ENCODE data around the gene CATSPER3.

The CATSPER3 gene

DNA sequence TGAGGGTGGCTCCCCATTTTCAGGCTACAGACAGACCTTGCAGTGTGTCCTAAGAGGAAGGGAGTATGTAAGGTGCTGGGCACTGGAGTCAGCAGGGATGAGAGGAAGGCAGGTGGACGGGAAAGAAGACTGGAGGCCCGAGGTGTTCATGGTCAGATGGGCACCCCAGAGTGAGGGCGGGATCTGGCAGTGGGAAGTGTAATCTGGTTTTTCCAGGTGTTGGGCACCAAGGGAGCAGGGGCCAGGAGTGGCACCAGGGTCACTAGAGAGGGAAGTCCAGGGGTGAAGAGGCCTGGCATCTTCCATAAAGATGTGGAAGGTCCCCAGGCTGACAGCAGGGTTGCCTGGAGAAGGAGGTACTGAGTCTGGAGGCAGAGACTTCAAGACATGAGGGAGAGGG is 36.7 kb downstream of the CATSPER3 start:
- Histone ChIP-seq H3K9ac (ENCODE audit: low read length) (no peak overlapping the region), H3K36me3 (ENCODE audit: insufficient read depth, low read length) (no peaks in the 10 kb centered on the region), H3K27ac (ENCODE audit: low read depth, low read length) (no peak overlapping the region), H3K4me1 (ENCODE audit: insufficient read depth, low read length) (no peaks in the 10 kb centered on the region), H3K4me3 (ENCODE audit: low read depth in 1 of 2, low read length in 2 of 2) (no peak overlapping the region), H3K9me3 (ENCODE audit: low read length) (no peaks in the 10 kb centered on the region), H3K27me3 (ENCODE audit: control insufficient read depth in 1 of 2, insufficient read depth in 2 of 2, low read length in 2 of 2) (no peaks in the 10 kb centered on the region)

GRCh38 chr5:135005076-135005475 is 37.4 kb downstream of the CATSPER3 start:
- no peaks in the 10 kb centered on the region for H3K9me3 ChIP-seq (ENCODE audit: low read length)
- H3K9ac ChIP-seq (ENCODE audit: low read length), result no peak overlapping the region
- no peaks in the 10 kb centered on the region for H3K4me1 ChIP-seq (ENCODE audit: insufficient read depth, low read length)
- H3K4me3 ChIP-seq (ENCODE audit: low read depth in 1 of 2, low read length in 2 of 2), result no peak overlapping the region
- H3K36me3 ChIP-seq (ENCODE audit: insufficient read depth, low read length), result no peaks in the 10 kb centered on the region
- H3K27me3 ChIP-seq (ENCODE audit: control insufficient read depth in 1 of 2, insufficient read depth in 2 of 2, low read length in 2 of 2), result no peaks in the 10 kb centered on the region
- no peak overlapping the region for H3K27ac ChIP-seq (ENCODE audit: low read depth, low read length)

DNA sequence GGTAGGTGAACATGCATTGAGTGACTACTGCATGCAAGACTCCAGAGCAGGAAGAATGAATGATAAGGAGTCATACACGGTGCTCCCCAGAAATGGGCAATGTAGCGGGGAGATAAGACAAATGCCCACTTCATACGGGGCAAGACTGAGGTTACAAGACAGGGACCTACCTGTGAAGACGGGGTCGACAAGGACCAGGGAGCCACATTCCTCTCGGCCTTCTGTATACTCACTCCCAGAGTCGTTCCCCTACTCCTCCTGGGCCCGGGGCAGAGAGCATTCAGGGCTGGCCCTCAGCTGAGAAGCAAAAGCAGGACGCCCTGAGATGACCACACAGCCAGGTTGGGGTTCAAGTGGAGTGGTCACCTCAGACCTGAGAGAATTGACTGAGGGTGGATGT is 39.6 kb downstream of the CATSPER3 start:
- Histone ChIP-seq H3K4me1 (ENCODE audit: insufficient read depth, low read length) (peaks cover 3% of the 10 kb centered on the region), H3K27ac (ENCODE audit: low read depth, low read length) (no peak overlapping the region), H3K4me3 (ENCODE audit: low read depth in 1 of 2, low read length in 2 of 2) (no peak overlapping the region), H3K36me3 (ENCODE audit: insufficient read depth, low read length) (no peaks in the 10 kb centered on the region), H3K27me3 (ENCODE audit: control insufficient read depth in 1 of 2, insufficient read depth in 2 of 2, low read length in 2 of 2) (no peaks in the 10 kb centered on the region), H3K9ac (ENCODE audit: low read length) (no peak overlapping the region), H3K9me3 (ENCODE audit: low read length) (no peaks in the 10 kb centered on the region)

DNA sequence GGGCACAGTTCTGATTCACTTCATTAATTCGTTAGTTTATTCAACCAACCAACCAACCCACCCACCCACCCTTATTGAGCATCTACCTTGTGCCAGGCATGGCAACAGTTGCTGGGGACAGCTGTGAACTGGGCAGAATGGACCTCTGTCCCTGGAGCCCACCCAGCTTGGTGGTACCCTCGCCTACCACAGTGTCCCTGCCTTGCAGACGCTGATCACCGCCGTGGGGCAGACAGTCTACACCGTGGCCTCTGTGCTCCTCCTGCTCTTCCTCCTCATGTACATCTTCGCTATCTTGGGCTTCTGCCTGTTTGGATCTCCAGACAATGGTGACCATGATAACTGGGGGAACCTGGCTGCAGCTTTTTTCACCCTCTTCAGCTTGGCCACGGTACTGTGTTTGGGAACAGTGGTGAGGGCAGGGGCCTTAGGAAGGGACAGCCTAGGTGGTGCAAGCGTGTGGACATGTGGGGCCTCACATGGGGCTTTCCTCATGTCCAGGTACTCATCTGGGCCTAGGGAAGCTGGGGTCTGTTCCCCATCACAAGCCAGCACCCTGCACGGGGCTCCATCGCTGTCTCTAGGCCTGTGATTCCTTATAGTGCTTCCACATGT is 40.1 kb downstream of the CATSPER3 start:
- H3K36me3 ChIP-seq (ENCODE audit: insufficient read depth, low read length), result no peaks in the 10 kb centered on the region

DNA sequence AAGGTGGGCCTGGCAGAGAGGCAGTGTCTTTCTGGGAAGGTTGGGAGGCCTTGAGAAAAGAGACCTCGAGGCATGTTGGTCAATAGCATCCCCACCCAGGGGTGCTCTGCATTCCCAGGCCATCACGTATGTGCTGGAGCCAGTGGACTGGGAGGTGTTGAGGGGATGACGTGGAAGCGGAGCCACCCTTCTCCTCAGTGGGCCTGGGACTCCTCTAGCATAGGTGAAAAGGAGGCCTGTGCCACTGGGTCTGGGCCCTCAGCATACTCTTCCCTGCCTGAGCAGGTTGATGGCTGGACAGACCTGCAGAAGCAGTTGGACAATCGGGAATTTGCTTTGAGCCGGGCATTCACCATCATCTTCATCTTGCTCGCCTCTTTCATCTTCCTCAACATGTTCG is 40.8 kb downstream of the CATSPER3 start:
- Histone ChIP-seq H3K9ac (ENCODE audit: low read length) (no peak overlapping the region), H3K9me3 (ENCODE audit: low read length) (no peaks in the 10 kb centered on the region), H3K27ac (ENCODE audit: low read depth, low read length) (no peak overlapping the region), H3K27me3 (ENCODE audit: control insufficient read depth in 1 of 2, insufficient read depth in 2 of 2, low read length in 2 of 2) (no peaks in the 10 kb centered on the region), H3K4me1 (ENCODE audit: insufficient read depth, low read length) (peaks cover 15% of the 10 kb centered on the region), H3K36me3 (ENCODE audit: insufficient read depth, low read length) (no peaks in the 10 kb centered on the region), H3K4me3 (ENCODE audit: low read depth in 1 of 2, low read length in 2 of 2) (no peak overlapping the region)

More for the DNA sequence above, 40.1 kb downstream of the CATSPER3 start:
- peaks cover 8% of the 10 kb centered on the region for H3K4me1 ChIP-seq (ENCODE audit: insufficient read depth, low read length)
- no peak overlapping the region for H3K9ac ChIP-seq (ENCODE audit: low read length)
- no peaks in the 10 kb centered on the region for H3K27me3 ChIP-seq (ENCODE audit: control insufficient read depth in 1 of 2, insufficient read depth in 2 of 2, low read length in 2 of 2)
- no peak overlapping the region for H3K4me3 ChIP-seq (ENCODE audit: low read depth in 1 of 2, low read length in 2 of 2)
- no peaks in the 10 kb centered on the region for H3K9me3 ChIP-seq (ENCODE audit: low read length)
- H3K27ac ChIP-seq (ENCODE audit: low read depth, low read length), result no peak overlapping the region

DNA sequence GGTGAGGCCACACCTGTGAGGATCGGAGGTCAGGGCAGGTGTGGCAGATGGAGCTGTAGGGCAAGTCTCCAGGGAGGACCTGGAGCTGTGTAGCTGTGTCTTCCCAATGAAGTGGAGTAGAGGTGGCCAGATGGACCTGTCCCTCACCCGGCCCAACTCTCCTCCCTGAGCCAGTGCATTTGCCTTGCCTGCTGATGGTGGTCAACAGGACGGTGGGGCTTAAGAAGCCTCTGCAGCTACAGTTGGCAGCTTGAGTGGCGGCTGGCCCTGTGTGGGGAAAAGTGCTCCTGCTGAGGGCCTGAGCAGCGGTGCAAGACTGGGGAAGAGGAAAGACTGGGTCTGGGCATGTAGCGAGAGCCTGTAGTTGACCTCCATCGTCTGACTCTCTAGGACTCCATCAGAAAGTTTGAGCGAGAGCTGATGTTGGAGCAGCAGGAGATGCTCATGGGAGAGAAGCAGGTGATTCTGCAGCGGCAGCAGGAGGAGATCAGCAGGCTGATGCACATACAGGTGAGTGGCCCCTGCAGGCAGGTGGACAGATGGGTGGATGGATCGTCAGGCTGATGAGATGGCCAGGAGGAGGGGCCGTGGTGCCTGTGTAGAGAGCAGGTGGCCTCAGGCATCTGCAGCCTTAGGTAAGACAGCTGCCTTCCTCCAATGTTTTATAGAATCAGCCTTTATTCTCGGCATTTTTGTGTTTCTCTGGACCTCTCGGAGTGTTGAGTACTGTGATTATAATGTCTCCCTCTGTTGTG is 41.5 kb downstream of the CATSPER3 start:
- Histone ChIP-seq H3K9me3 (ENCODE audit: low read length) (no peaks in the 10 kb centered on the region), H3K4me1 (ENCODE audit: insufficient read depth, low read length) (peaks cover 21% of the 10 kb centered on the region), H3K36me3 (ENCODE audit: insufficient read depth, low read length) (no peaks in the 10 kb centered on the region), H3K9ac (ENCODE audit: low read length) (no peak overlapping the region), H3K27me3 (ENCODE audit: control insufficient read depth in 1 of 2, insufficient read depth in 2 of 2, low read length in 2 of 2) (no peaks in the 10 kb centered on the region), H3K27ac (ENCODE audit: low read depth, low read length) (no peak overlapping the region), H3K4me3 (ENCODE audit: low read depth in 1 of 2, low read length in 2 of 2) (no peak overlapping the region)

DNA sequence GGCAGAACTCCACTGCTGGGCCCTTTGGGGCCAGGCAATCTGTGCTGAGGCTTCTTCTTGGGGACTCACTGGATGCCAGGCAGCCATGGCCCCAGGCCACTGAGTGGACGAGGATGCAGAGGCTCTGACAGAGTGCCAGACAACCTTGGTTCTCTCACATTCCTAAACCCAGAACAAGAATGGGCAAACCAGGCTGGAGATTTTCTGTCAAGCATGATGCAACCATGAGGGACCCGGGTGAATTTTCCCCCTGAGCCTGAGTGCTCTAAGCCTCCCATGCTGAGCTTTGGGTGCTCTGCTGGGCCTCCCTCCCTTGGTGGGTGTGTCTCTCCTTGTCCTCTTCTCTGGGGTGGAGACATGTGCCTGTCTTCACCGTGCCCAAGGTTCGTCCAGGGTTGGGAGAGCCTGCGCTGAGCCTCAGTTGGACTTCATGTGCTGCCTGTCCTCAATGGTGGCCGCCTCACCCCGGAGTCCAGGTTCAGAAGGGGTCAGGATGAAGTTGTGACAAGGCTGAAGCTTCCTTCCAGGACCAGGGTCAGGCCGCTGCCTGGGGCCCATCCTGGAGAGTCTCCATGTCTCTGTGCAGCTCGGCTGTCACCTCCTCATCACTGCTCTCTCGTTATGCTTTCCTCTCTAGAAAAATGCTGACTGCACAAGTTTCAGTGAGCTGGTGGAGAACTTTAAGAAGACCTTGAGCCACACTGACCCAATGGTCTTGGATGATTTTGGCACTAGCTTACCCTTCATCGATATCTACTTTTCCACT is 42.2 kb downstream of the CATSPER3 start:
- H3K9ac ChIP-seq (ENCODE audit: low read length), result no peak overlapping the region
- H3K9me3 ChIP-seq (ENCODE audit: low read length), result no peaks in the 10 kb centered on the region
- H3K4me1 ChIP-seq (ENCODE audit: insufficient read depth, low read length), result peaks cover 29% of the 10 kb centered on the region
- H3K36me3 ChIP-seq (ENCODE audit: insufficient read depth, low read length), result no peaks in the 10 kb centered on the region
- H3K4me3 ChIP-seq (ENCODE audit: low read depth in 1 of 2, low read length in 2 of 2), result no peak overlapping the region
- H3K27me3 ChIP-seq (ENCODE audit: control insufficient read depth in 1 of 2, insufficient read depth in 2 of 2, low read length in 2 of 2), result no peaks in the 10 kb centered on the region
- no peak overlapping the region for H3K27ac ChIP-seq (ENCODE audit: low read depth, low read length)

DNA sequence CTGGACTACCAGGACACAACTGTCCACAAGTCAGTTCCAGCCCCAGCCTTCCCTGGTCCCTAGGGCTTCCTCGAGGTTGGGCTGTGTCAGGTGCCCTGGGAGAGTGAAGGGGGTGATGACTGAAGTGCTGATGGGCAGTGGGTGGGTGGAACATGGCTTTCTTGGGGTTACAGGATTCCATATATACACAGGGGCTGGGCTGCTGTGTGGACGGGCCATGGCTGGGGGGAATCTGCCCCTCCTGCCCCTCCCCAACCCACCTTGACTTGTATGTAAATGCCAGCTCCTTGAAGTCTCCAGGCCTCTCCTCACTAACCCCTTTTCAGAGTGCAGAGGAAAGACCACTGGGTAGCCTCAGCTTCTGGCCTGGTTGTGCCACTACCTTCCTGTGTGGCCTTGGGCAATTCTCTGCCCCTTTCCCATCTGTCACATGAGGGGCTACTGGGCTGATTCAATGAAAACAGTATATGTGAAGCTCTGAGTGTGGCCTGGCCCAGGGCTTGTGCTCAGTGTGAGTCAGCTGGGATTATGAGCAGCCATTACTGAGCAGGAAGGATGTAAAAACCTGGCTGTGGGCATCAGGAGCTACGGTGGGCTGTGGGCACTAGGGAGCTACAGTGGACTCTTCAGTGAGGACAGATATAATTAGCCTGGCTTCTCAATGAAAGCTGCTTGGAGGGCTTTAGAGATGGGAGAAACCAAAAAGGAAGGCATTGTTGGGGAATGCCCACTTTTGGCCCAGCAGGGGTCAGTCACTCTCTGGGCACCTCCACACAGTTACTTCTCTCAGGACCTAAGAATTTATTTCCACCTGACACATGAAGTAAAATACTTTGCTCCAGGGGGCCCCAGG is 43.0 kb downstream of the CATSPER3 start:
- H3K27ac ChIP-seq (ENCODE audit: low read depth, low read length), result no peak overlapping the region
- H3K9me3 ChIP-seq (ENCODE audit: low read length), result no peaks in the 10 kb centered on the region
- H3K9ac ChIP-seq (ENCODE audit: low read length), result no peak overlapping the region
- H3K4me1 ChIP-seq (ENCODE audit: insufficient read depth, low read length), result peaks cover 29% of the 10 kb centered on the region
- no peaks in the 10 kb centered on the region for H3K27me3 ChIP-seq (ENCODE audit: control insufficient read depth in 1 of 2, insufficient read depth in 2 of 2, low read length in 2 of 2)
- no peak overlapping the region for H3K4me3 ChIP-seq (ENCODE audit: low read depth in 1 of 2, low read length in 2 of 2)
- no peaks in the 10 kb centered on the region for H3K36me3 ChIP-seq (ENCODE audit: insufficient read depth, low read length)

DNA sequence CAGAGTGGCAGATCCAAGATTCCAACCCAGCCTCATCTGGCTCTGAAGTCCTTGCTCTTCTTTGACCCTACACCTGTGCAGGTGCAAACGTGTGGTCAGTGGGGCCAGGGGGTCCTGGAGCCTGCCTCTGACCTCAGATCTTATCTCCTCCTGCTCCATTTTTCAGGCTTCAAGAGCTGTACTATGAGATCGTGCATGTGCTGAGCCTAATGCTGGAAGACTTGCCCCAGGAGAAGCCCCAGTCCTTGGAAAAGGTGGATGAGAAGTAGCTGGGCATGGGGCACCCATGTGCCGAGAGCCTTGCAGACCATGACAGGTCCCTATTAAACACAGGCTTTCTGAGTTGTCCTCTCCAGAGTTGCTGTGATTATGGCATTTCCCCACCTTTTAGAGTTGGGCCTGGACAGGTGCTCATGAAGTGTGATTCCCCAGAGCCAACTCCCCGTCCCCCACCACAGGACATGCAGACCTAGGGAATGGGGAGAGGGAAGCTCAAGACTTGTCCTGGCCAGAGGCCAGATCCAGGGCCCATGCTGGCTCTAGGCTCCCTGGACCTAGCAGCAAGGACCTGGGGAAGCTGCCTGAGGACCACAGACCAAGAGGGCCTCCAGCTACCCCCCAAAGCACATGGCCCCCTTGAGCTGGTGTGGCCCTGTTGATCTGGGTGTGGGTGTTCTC is 43.8 kb downstream of the CATSPER3 start:
- Histone ChIP-seq H3K9ac (ENCODE audit: low read length) (no peak overlapping the region), H3K4me1 (ENCODE audit: insufficient read depth, low read length) (peaks cover 29% of the 10 kb centered on the region), H3K36me3 (ENCODE audit: insufficient read depth, low read length) (no peaks in the 10 kb centered on the region), H3K9me3 (ENCODE audit: low read length) (no peaks in the 10 kb centered on the region), H3K27ac (ENCODE audit: low read depth, low read length) (no peak overlapping the region), H3K4me3 (ENCODE audit: low read depth in 1 of 2, low read length in 2 of 2) (no peak overlapping the region), H3K27me3 (ENCODE audit: control insufficient read depth in 1 of 2, insufficient read depth in 2 of 2, low read length in 2 of 2) (no peaks in the 10 kb centered on the region)

DNA sequence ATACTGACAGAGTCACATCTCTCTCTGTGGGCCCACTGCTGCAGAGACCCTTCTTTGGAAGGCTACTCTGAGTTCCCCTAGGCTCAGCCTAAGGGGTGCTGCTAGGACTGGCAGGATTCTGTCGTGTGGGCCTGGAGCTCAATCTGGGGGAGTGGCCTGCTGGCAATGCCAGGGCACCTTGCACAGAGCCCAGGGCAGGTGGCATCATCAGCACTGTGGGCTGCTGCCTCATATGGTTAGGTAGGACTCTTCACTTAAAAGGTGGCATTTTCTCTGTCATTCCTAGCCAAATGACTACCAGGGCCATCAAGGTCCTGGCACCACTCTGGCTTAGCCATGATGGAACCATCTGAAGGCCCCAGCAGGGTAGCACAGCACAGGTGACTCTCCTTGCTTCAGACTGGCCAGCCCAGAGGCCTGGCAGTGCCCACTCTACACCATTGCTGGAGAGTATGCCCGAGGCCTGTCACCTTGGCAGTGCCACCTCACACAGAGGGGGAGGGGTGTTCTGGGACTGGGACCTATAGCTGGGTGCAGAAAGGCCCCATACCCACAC is 44.4 kb downstream of the CATSPER3 start:
- no peak overlapping the region for H3K27ac ChIP-seq (ENCODE audit: low read depth, low read length)
- H3K36me3 ChIP-seq (ENCODE audit: insufficient read depth, low read length), result no peaks in the 10 kb centered on the region
- H3K4me3 ChIP-seq (ENCODE audit: low read depth in 1 of 2, low read length in 2 of 2), result no peak overlapping the region
- H3K9ac ChIP-seq (ENCODE audit: low read length), result no peak overlapping the region
- H3K4me1 ChIP-seq (ENCODE audit: insufficient read depth, low read length), result peaks cover 29% of the 10 kb centered on the region
- H3K9me3 ChIP-seq (ENCODE audit: low read length), result no peaks in the 10 kb centered on the region
- H3K27me3 ChIP-seq (ENCODE audit: control insufficient read depth in 1 of 2, insufficient read depth in 2 of 2, low read length in 2 of 2), result no peaks in the 10 kb centered on the region
